ENCODE measurements around the gene ELP6.
"Not testable (repeated sequence)": the region's sequence is repeated elsewhere in the genome, so short reads cannot be mapped to it uniquely, and the experiment has no call there.

ELP6 gene

GRCh38 chr3:47522082-47522987, 8.8 kb upstream of the ELP6 start:
- H3K36me3 Mint-ChIP-seq, result no peaks in the 10 kb centered on the region
- H3K27ac Mint-ChIP-seq, result no peak overlapping the region
- H3K4me1 Mint-ChIP-seq, result no peaks in the 10 kb centered on the region
- H3K27me3 Mint-ChIP-seq, result no peaks in the 10 kb centered on the region
- no peaks in the 10 kb centered on the region for H3K9me3 Mint-ChIP-seq
- no peak overlapping the region for H3K4me3 Mint-ChIP-seq

- no peaks in the 10 kb centered on the region for H3K9me3 Mint-ChIP-seq
Measured at GRCh38 chr3:47520756-47521155, 7.2 kb upstream of the ELP6 start.

GRCh38 chr3:47517937-47518336, 4.4 kb upstream of the ELP6 start:
- H3K27me3 Mint-ChIP-seq, result no peaks in the 10 kb centered on the region
- H3K4me3 Mint-ChIP-seq, result no peak overlapping the region
- peaks cover 7% of the 10 kb centered on the region for H3K4me1 Mint-ChIP-seq
- H3K9me3 Mint-ChIP-seq, result no peaks in the 10 kb centered on the region
- H3K27ac Mint-ChIP-seq, result no peak overlapping the region
- H3K36me3 Mint-ChIP-seq, result no peaks in the 10 kb centered on the region

More at GRCh38 chr3:47520756-47521155, 7.2 kb upstream of the ELP6 start:
- no peak overlapping the region for H3K4me3 Mint-ChIP-seq
- H3K27ac Mint-ChIP-seq, result no peak overlapping the region
- H3K27me3 Mint-ChIP-seq, result no peaks in the 10 kb centered on the region
- peaks cover 1% of the 10 kb centered on the region for H3K4me1 Mint-ChIP-seq
- H3K36me3 Mint-ChIP-seq, result no peaks in the 10 kb centered on the region

GRCh38 chr3:47515864-47516319, 2.4 kb upstream of the ELP6 start:
- Mint-ChIP-seq H3K4me3 (no peak overlapping the region), H3K27me3 (no peaks in the 10 kb centered on the region), H3K36me3 (no peaks in the 10 kb centered on the region), H3K27ac (peak overlapping the region; percentile 69), H3K9me3 (no peaks in the 10 kb centered on the region), H3K4me1 (peaks cover 19% of the 10 kb centered on the region)

- no peaks in the 10 kb centered on the region for H3K9me3 Mint-ChIP-seq
- H3K4me3 Mint-ChIP-seq, result peak overlapping the region; percentile 81
- H3K4me1 Mint-ChIP-seq, result peaks cover 20% of the 10 kb centered on the region
- peak overlapping the region; percentile 49 for H3K27ac Mint-ChIP-seq
- no peaks in the 10 kb centered on the region for H3K36me3 Mint-ChIP-seq
- no peaks in the 10 kb centered on the region for H3K27me3 Mint-ChIP-seq
Measured at GRCh38 chr3:47515100-47515499, 1.6 kb upstream of the ELP6 start.

- H3K27me3 Mint-ChIP-seq, result no peaks in the 10 kb centered on the region
- H3K36me3 Mint-ChIP-seq, result peaks cover 2% of the 10 kb centered on the region
- H3K4me3 Mint-ChIP-seq, result peak overlapping the region; percentile 97
- H3K9me3 Mint-ChIP-seq, result no peaks in the 10 kb centered on the region
- peak overlapping the region; percentile 99 for H3K27ac Mint-ChIP-seq
- H3K4me1 Mint-ChIP-seq, result peaks cover 20% of the 10 kb centered on the region
Measured at GRCh38 chr3:47512416-47513124, 942 bp downstream of the ELP6 start.

GRCh38 chr3:47505267-47505666, 8.2 kb downstream of the ELP6 start:
- H3K9me3 Mint-ChIP-seq, H3K27me3 Mint-ChIP-seq, H3K4me1 Mint-ChIP-seq, H3K4me3 Mint-ChIP-seq, H3K27ac Mint-ChIP-seq, H3K36me3 Mint-ChIP-seq: not testable (repeated sequence)

GRCh38 chr3:47504113-47504512, 9.4 kb downstream of the ELP6 start:
- Mint-ChIP-seq H3K9me3 (no peaks in the 10 kb centered on the region), H3K27ac (no peak overlapping the region), H3K4me1 (no peaks in the 10 kb centered on the region), H3K4me3 (no peak overlapping the region), H3K27me3 (no peaks in the 10 kb centered on the region), H3K36me3 (peaks cover 8% of the 10 kb centered on the region)

- Mint-ChIP-seq H3K36me3 (peaks cover 11% of the 10 kb centered on the region), H3K9me3 (no peaks in the 10 kb centered on the region), H3K4me1 (no peaks in the 10 kb centered on the region), H3K27ac (no peak overlapping the region), H3K4me3 (no peak overlapping the region), H3K27me3 (no peaks in the 10 kb centered on the region)
Measured at GRCh38 chr3:47503033-47503432, 10.5 kb downstream of the ELP6 start.

- H3K36me3 Mint-ChIP-seq, result peaks cover 14% of the 10 kb centered on the region
- H3K27ac Mint-ChIP-seq, result no peak overlapping the region
- no peak overlapping the region for H3K4me3 Mint-ChIP-seq
- no peaks in the 10 kb centered on the region for H3K27me3 Mint-ChIP-seq
- no peaks in the 10 kb centered on the region for H3K4me1 Mint-ChIP-seq
- no peaks in the 10 kb centered on the region for H3K9me3 Mint-ChIP-seq
Measured at GRCh38 chr3:47496892-47497291, 16.6 kb downstream of the ELP6 start.

GRCh38 chr3:47495886-47496285, 17.6 kb downstream of the ELP6 start:
- Mint-ChIP-seq H3K4me1 (no peaks in the 10 kb centered on the region), H3K4me3 (no peak overlapping the region), H3K27me3 (no peaks in the 10 kb centered on the region), H3K36me3 (peaks cover 14% of the 10 kb centered on the region), H3K27ac (no peak overlapping the region), H3K9me3 (no peaks in the 10 kb centered on the region)

GRCh38 chr3:47495111-47495510, 18.4 kb downstream of the ELP6 start:
- Mint-ChIP-seq H3K4me1 (no peaks in the 10 kb centered on the region), H3K27me3 (no peaks in the 10 kb centered on the region), H3K9me3 (no peaks in the 10 kb centered on the region), H3K4me3 (no peak overlapping the region), H3K27ac (no peak overlapping the region), H3K36me3 (peaks cover 15% of the 10 kb centered on the region)

- no peaks in the 10 kb centered on the region for H3K27me3 Mint-ChIP-seq
- no peak overlapping the region for H3K4me3 Mint-ChIP-seq
- no peaks in the 10 kb centered on the region for H3K4me1 Mint-ChIP-seq
- no peaks in the 10 kb centered on the region for H3K9me3 Mint-ChIP-seq
- no peak overlapping the region for H3K27ac Mint-ChIP-seq
- H3K36me3 Mint-ChIP-seq, result peaks cover 8% of the 10 kb centered on the region
Measured at GRCh38 chr3:47491777-47492176, 21.7 kb downstream of the ELP6 start.

- peaks cover 6% of the 10 kb centered on the region for H3K36me3 Mint-ChIP-seq
- H3K27me3 Mint-ChIP-seq, result no peaks in the 10 kb centered on the region
- H3K27ac Mint-ChIP-seq, result no peak overlapping the region
- no peaks in the 10 kb centered on the region for H3K9me3 Mint-ChIP-seq
- H3K4me3 Mint-ChIP-seq, result no peak overlapping the region
- no peaks in the 10 kb centered on the region for H3K4me1 Mint-ChIP-seq
Measured at GRCh38 chr3:47491186-47491585, 22.3 kb downstream of the ELP6 start.

- Mint-ChIP-seq H3K27me3 (no peaks in the 10 kb centered on the region), H3K9me3 (no peaks in the 10 kb centered on the region), H3K36me3 (peaks cover 1% of the 10 kb centered on the region), H3K4me3 (no peak overlapping the region), H3K4me1 (no peaks in the 10 kb centered on the region), H3K27ac (no peak overlapping the region)
Measured at GRCh38 chr3:47487265-47487664, 26.2 kb downstream of the ELP6 start.

GRCh38 chr3:47485812-47486211, 27.7 kb downstream of the ELP6 start:
- Mint-ChIP-seq H3K4me3 (no peak overlapping the region), H3K9me3 (no peaks in the 10 kb centered on the region), H3K36me3 (peaks cover 1% of the 10 kb centered on the region), H3K27ac (no peak overlapping the region), H3K4me1 (no peaks in the 10 kb centered on the region), H3K27me3 (no peaks in the 10 kb centered on the region)

Data from activated naive CD4-positive, alpha-beta T cell treated with anti-CD3 and anti-CD28 coated beads, Interleukin-2, amount 50 U/mL, for 24 hours (primary cell).